Measurements from ENCODE around the gene RGS16.

RGS16 gene

GRCh38 chr1:182603646-182604174, 479 bp downstream of the RGS16 start:
- no peak for DNase-seq

DNA sequence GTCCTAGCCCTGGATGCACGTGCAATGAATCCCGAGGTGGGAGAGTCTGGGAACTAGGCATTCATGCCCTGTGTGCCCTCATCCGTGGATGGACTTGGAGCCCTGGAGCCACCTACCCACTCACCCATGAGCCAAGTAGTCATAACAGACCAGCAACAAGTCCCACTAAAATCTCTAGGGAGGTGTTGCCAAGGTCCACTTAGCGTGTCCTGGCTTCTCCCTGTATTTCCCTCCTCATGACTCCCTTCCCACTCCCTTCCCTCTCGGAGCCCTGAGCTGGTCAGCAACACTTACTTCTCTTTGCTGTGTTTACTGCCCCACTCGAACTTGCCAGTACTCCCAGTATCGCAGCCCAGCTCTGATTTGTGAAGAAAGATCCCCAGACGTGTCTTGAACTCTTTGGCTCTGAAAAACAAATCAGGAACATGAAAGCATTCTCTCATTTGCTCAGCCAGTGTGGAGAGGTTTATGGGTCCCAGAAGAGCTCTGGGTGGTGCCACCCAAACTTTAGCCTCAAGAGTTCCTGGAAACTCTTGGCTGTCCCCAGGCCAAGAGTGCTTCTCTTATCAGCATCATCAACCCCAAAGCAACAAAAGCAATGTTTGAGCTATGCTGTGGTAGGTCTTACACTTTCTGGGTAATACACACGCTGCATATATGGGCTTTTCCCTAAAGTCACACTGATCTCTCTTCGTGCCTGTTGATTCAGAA, 1.1 kb downstream of the RGS16 start:
- no peak for DNase-seq

- no peak for DNase-seq
Observed at GRCh38 chr1:182601913-182602312, 2.3 kb downstream of the RGS16 start.

DNA sequence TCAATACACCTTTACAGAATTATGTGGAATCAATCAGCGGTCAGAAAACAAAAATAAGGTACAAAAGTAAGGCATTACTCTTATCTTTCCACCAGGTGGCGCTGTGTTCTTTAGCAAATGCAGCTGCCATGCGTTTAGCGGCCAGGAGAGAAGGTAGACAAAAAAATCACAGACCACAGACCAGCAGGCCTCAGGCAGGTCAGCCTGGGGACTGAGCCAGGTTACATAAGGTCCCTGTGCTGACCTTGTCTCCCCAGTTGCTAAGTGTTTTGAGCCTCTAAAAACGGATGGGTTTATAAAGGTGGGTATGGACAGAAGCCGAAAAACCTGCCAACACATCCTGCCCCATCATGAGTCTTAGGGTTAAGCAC, 2.8 kb downstream of the RGS16 start:
- DNase-seq, result peak; percentile 74 to 78

- no peak for DNase-seq
Observed at GRCh38 chr1:182600745-182601415, 3.3 kb downstream of the RGS16 start.

- no peak for DNase-seq
Observed at GRCh38 chr1:182600036-182600713, 4.0 kb downstream of the RGS16 start.

- no peak for DNase-seq
Observed at GRCh38 chr1:182599339-182599738, 4.8 kb downstream of the RGS16 start.

DNA sequence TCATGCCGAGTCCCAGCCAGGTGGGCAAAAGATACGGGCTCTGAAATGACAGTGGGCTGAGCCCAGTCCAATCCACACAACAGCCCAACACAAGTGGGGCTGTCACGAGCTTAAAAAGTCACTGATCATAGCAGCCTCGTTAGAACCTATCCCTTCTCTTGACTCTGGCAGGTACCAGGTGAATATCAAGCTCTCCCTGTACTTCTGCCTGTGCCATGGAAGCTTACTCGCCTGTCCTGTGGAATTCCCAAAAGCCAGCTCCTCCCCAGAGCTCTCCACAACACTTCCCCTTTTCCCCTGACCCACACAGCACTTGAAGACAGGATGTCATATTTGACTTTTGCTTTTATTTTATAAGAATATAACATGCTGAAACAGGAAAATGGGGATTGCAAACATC, 5.9 kb downstream of the RGS16 start:
- DNase-seq, result no peak

DNA sequence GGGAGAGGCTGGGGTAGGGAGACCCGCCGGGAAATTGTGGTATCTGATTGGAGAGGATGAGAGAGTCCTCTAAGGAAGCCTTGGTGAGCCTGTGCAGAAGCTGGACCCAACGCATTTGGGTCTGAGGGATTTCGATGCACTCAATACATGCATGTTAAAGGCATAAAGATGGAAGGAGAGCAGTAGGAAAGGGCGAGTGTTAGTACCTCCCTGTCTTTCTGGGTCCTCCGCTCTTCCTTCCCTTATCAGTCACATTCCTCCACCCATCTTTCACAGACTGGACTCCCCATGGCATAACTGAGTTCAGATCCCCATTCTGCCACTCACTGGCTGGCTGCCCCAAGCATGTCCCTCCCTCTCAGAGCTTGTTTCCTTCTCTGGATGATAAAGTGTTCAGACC, 7.3 kb downstream of the RGS16 start:
- no peak for DNase-seq

DNA sequence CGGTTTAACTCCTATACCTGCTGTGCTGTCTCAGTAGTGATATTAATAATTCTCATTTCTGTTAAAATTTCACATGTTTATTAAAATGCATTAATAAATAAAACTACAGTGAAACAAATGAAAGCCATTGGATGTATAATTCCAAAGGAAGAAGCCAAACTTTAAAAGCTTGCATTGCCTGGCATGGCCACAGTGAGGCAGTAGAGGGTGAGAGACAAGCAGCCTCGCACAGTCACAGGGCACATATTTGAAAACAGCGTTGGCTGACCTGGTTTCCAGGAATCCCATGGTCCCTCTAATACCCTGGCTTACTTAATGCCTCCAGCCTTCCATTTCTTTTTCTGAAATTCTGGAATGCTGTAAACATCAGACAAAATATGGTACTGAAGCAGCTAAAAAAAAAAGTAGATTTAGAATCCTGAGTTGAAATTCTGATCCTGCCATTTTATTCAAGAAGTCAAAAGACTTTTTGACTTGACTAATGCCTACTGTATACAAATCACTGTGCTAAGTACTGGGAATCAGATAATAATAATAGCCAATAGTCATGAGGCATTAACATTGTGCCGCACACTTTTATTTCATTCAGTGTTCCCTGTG, 8.4 kb downstream of the RGS16 start:
- peak; percentile 41 to 45 for DNase-seq

DNA sequence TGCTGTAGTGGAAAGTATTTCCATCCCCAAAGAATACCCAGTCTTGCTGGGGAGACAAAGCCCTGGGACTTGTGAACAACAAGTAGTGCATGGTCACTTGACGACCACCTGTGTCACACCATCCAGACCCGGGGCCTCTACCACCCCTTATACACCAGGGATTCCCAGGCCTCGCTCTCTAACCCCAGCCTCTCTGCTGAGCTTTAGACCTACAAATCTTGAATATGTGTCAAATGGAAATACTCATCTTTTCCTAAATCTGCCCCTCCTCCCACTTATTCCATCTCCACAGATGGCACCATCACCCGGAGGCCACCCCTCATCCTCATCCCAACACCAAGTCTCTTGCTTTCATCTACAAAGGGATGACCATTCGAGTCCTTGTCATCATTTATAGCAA, 14.3 kb downstream of the RGS16 start:
- no peak for DNase-seq

GRCh38 chr1:182589520-182589919, 14.7 kb downstream of the RGS16 start:
- DNase-seq, result no peak

DNA sequence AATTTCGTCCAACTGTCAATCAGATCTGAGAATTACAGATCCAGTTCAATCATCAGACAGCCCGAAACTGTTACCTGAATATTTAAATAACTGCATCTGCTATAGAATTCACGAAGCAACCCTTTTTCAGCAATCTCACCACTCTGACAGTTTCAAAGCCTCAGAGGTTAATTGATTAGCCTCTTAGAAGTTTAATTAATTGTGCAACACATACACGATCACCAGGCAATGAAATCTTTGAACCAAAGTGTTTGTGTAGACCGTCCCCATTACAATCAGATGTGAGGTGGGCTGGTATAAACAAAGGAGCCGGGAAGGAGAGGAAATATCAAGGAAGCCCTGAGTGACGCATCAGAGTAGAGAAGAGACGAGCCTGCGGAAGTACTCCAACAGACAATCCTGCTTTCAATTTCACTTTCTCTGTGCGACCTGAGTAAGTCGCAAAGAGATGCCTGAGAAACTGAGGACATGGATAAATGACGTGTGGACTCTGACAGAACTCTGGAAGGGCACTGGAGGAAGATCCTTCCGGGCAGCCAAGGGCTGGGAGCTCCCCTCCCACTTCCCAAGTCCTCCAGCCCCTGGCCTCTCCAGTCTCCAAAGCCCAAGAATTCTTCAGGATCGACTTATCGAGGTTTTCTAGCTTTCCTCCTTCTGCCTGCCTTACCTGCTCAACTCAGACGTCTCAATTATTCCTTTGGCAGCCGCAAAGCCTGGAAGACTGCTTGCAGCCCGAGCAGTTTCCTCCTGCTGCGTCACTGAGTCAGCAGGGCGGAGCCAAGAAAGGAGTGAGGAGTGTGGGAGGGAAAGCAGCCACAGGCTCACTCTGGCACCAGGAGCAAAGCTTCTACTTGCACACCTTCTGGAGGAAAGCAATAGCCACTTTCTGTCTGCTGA, 15.4 kb downstream of the RGS16 start, which contains the start of gene RNASEL:
Gene RNASEL, minus strand, starts transcription at position 757 of the 897 bp plus-strand sequence. CDS start 2,450 bp downstream, outside the sequence.
- DNase-seq, result peak; percentile 62 to 65

DNA sequence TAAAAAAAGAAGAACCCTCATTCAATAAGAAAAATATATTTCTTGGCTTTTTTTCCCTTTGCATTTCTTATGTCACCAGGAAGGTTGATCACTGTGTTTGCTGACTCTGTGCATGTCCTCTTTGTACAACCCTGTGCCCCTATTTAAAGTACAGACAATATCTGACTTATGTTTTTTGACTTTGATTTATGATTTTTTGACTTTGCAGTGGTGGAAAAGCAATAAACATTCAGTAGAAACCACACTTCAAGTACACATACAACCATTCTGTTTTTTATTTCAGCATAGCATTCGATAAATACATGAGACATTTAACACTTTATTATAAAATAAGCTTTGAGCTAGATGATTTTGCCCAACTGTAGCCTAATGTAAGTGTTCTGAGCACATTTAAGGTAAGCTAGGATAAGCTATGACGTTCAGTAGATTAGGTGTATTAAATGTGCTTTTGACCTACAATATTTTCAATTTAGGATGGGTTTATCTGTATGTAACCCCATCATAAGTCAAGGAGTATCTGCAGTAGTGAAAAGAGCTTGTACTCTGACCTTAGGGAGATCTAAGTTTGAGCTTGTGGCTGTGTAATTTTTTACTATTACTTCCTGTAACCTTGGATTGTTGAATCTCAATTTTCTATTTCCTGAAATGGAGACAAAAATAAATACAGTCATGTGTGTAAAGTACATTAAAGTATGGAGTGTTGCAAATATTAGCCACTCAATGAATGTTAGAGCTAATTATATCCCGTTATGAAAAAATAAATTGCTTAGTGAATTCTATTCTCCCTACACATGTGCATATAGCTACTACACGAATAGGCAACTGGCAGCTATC, 16.3 kb downstream of the RGS16 start:
- DNase-seq, result no peak

GRCh38 chr1:182587093-182587492, 17.1 kb downstream of the RGS16 start:
- DNase-seq, result no peak

GRCh38 chr1:182586380-182586779, 17.8 kb downstream of the RGS16 start:
- no peak for DNase-seq

GRCh38 chr1:182584746-182585145, 19.4 kb downstream of the RGS16 start:
- DNase-seq, result no peak

DNA sequence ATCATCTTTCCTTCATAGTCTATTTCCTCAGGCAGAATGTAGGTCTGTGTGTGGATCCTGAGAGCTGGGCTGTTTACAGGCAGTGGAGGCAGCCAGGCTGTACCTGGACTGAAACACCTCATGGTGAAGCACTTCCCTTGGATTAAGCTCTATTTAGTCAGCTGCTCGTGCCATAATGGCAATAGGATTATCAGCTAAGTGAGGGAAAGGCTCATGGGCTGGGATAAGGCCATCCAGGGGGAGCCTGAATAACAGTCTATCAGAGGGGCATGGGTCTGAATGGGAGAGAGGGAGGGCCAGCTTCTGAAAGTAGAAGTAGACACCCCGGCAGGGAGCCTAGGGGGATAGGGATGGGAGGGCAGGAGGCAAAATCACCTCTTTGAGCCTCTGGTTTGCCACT, 23.5 kb downstream of the RGS16 start:
- no peak for DNase-seq

GRCh38 chr1:182575540-182576149, 28.5 kb downstream of the RGS16 start:
- DNase-seq, result peak; percentile 41 to 53

DNA sequence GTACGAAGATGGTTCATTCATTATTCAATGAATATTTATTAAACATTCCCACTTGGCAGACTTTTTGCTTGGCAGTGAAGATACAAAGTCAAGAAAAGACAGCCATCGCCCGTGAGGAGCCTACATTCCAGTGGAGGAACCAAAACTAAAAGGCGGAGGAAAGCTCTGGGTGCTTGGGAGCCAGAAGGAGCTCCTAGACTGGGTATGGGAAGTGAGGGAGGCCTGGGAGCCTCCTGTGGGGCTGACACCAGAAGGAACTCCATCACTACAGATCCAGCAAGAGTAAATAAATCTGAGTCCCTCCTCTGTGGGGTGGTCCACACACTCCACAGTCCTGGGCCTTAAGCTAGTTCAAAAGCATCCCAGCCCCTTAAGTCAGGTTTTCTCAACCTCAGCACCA, 30.0 kb downstream of the RGS16 start:
- no peak for DNase-seq

- DNase-seq, result no peak
Observed at GRCh38 chr1:182570611-182570970, 33.6 kb downstream of the RGS16 start.
